Prostate gland (tissue), 2 donors: ENCODE data around the gene VSIG8. TPM values are rescaled to one million over a fixed set of nuclear protein-coding genes. Genes with fewer than 3 reads are reported as not detected.

Experiments
- DNase-seq: peaks from one replicate; pipeline ENCODE4 v3.0.0-alpha.2; 2019; ENCODE audit warnings: low spot score
- H3K27ac ChIP-seq, 2 donors: fragments of 200-600 bp; sonication (generic); 2 replicates each; pipeline ENCODE4 v1.5.1; 2017 to 2019
- H3K27me3 ChIP-seq: fragments of 200-600 bp; sonication (generic); replicated peaks from 2 replicates; pipeline ENCODE4 v1.5.1; 2019; ENCODE audit not compliant: insufficient read depth
- H3K36me3 ChIP-seq, 2 donors: fragments of 200-600 bp; sonication (generic); 1 replicate in 1 of 2; 2 replicates in 1 of 2; pipeline versions ENCODE4 v1.5.1 to v1.8.1; 2017 to 2019
- H3K4me1 ChIP-seq: fragments of 200-600 bp; sonication (generic); replicated peaks from 2 replicates; pipeline ENCODE4 v1.5.1; 2019
- H3K4me3 ChIP-seq, 2 donors: fragments of 200-600 bp; sonication (generic); 2 replicates each; pipeline ENCODE4 v1.5.1; 2017 to 2019
- H3K9me3 ChIP-seq: fragments of 200-600 bp; sonication (generic); 2 replicates; pipeline ENCODE4 v1.5.1; 2017
- CTCF ChIP-seq, 4 experiments: fragments of 200-600 bp in 2 of 4; fragments of 450-650 bp in 2 of 4; sonication (generic) in 2 of 4; IDR thresholded peaks; 1 replicate in 3 of 4; 2 replicates in 1 of 4; pipeline ENCODE4 v1.5.1; 2016 to 2019; ENCODE audit warnings: antibody characterized with exemption in 4 of 4, mild to moderate bottlenecking in 2 of 4, moderate library complexity in 2 of 4
- POLR2A ChIP-seq: fragments of 450-650 bp; IDR thresholded peaks from one replicate; pipeline ENCODE4 v1.6.1; 2016; ENCODE audit warnings: antibody characterized with exemption, mild to moderate bottlenecking
- POLR2AphosphoS5 ChIP-seq: sonication (generic); formaldehyde crosslinking; IDR thresholded peaks from one replicate; pipeline ENCODE4 v1.6.1; 2017; ENCODE audit warnings: antibody characterized with exemption
- WGBS: methylation state at CpG from one replicate; pipeline ENCODE4 v1.1.5; 2018; 5-methylcytosine and 5-hydroxymethylcytosine counted together
- intact Hi-C: fragments of 100-400 bp; cut with DNase I; formaldehyde crosslinking; loops from one replicate; pipeline ENCODE4 v1.14.2; 2022
- total RNA-seq, 2 donors: library from RNA; depleted of rRNA; stranded (reverse); fragments of >200 nt; gene quantifications; one replicate each; pipeline ENCODE4 v1.1.0, GENCODE V29; 2016

VSIG8 gene
- total RNA-seq, 2 donors from 2014 or later: not detected

GRCh38 chr1:159826441-159827101, 35.9 kb downstream of the VSIG8 start, which contains the start of gene SLAMF8:
SLAMF8 (plus strand) TSS chr1:159826873; CDS start chr1:159826899, 26 bp downstream.
- Histone ChIP-seq H3K4me3 (no peak within 1 kb of the TSS), H3K36me3 (no peaks in the 10 kb centered on the region), H3K27ac (no peak within 1 kb of the TSS), H3K4me1 (no peaks in the 10 kb centered on the region), H3K9me3 (no peaks in the 10 kb centered on the region), H3K27me3 (no peaks in the 10 kb centered on the region)
- WGBS: 77% methylated on average over 11 of the region's 11 CpGs
- intact Hi-C loops: no loop called here
- TF ChIP-seq CTCF (IDR thresholded peaks at IDR 0.05): no peak
- no peak for TF ChIP-seq POLR2AphosphoS5
- TF ChIP-seq POLR2A: no peak
- DNase-seq: no peak

- Histone ChIP-seq H3K27ac (no peak overlapping the region), H3K4me1 (no peaks in the 10 kb centered on the region), H3K27me3 (no peaks in the 10 kb centered on the region), H3K36me3 (no peaks in the 10 kb centered on the region), H3K9me3 (no peaks in the 10 kb centered on the region), H3K4me3 (no peak overlapping the region)
- no peak for DNase-seq
- intact Hi-C loops: no loop called here
- WGBS: 58% methylated on average over 3 of the region's 3 CpGs
- no peak for TF ChIP-seq POLR2AphosphoS5
- TF ChIP-seq POLR2A: no peak
- TF ChIP-seq CTCF (IDR thresholded peaks at IDR 0.05): no peak
Observed at GRCh38 chr1:159825564-159825963, 36.9 kb downstream of the VSIG8 start.

GRCh38 chr1:159823406-159823805, 39.1 kb downstream of the VSIG8 start:
- no peak for TF ChIP-seq CTCF (IDR thresholded peaks at IDR 0.05)
- WGBS: 20% methylated on average over 7 of the region's 7 CpGs
- Histone ChIP-seq H3K27ac (no peak overlapping the region), H3K4me1 (no peaks in the 10 kb centered on the region), H3K27me3 (no peaks in the 10 kb centered on the region), H3K4me3 (no peak overlapping the region), H3K9me3 (no peaks in the 10 kb centered on the region), H3K36me3 (no peaks in the 10 kb centered on the region)
- intact Hi-C loops: no loop called here
- DNase-seq: no peak

- intact Hi-C loops: no loop called here
- no peak for DNase-seq
- Histone ChIP-seq H3K27me3 (no peaks in the 10 kb centered on the region), H3K4me3 (no peak overlapping the region), H3K4me1 (no peaks in the 10 kb centered on the region), H3K9me3 (no peaks in the 10 kb centered on the region), H3K36me3 (no peaks in the 10 kb centered on the region), H3K27ac (no peak overlapping the region)
- WGBS: 82% methylated on average over 9 of the region's 9 CpGs
- TF ChIP-seq POLR2AphosphoS5 (no peak), POLR2A (no peak), CTCF (IDR thresholded peaks at IDR 0.05) (no peak)
Observed at GRCh38 chr1:159821171-159821867, 41.1 kb downstream of the VSIG8 start.
